GM19324 (cell line): ENCODE data around the gene BHLHE41.

Experiments used
- ATAC-seq: cut with Tn5 transposase; IDR thresholded peaks from one replicate; pipeline ENCODE4 v1.9.1; 2021; ENCODE audit warnings: mild to moderate bottlenecking, moderate library complexity; ENCODE audit not compliant: unreplicated experiment, low FRiP score

Gene BHLHE41

DNA sequence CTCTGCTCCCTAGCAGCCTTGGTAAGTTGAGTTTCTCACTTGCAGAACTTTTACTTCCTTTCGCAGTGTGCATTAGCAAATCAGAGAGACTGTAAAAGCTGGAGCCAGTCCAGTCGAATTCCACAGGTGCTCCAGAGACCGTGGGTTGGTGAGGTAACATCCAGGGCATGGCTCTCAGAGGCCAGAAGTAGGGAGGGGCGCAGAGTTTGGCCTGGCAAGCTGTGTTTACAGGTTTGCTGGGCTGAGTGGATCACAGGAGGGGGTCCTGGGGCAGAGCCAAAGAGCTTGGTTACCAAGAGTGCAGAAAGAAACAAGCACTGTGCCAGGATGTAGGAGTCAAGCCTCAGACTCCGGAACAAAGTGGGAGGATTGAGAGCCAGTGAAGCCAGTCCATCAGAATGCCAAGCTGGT, 10.2 kb upstream of the BHLHE41 start:
- ATAC-seq, result no peak

GRCh38 chr12:26134540-26134939, 9.7 kb upstream of the BHLHE41 start:
- ATAC-seq, result no peak

GRCh38 chr12:26133521-26133920, 8.7 kb upstream of the BHLHE41 start:
- ATAC-seq, result no peak

GRCh38 chr12:26132866-26133265, 8.0 kb upstream of the BHLHE41 start:
- ATAC-seq, result no peak

DNA sequence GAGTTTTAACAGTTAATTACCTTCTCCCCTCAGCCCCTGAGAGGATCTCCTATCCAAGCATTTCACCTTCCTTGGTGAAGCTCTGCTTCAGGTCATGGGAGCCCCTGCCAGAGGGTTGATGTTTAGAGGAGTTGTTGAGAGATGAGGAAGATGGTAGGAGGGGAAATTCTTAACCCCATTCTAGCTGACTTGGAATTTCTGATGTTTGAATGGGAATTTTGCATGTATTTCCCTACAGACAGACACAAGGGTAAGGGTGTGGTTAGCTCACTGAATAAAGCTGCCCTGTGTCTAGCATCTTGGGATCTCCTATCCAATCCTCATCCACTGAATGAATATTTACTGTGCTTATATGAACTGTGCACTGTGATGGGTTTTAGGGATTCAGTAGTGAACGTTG, 7.1 kb upstream of the BHLHE41 start:
- no peak for ATAC-seq

DNA sequence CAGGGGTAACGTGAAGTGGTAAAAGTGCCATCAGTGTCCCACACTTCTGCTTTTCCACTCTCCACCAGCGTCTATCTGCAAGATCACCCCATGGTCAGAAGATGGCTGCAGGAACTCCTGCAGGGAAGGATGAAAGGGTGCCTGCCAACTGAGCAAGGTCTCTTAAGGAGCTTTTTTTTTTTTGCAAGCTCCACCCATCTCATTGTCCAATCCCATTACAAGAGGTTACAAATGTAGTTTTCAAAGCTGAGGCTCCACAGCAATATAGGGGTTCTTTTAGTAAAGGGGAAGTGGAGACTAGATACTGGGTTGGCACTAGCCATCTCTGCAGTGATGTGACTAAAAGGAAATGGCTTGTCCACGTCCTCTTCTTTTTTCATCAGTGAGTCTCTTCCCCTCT, 5.9 kb upstream of the BHLHE41 start:
- no peak for ATAC-seq

- no peak for ATAC-seq
These were observed 3.3 kb upstream of the BHLHE41 start for GRCh38 chr12:26128168-26128567.

DNA sequence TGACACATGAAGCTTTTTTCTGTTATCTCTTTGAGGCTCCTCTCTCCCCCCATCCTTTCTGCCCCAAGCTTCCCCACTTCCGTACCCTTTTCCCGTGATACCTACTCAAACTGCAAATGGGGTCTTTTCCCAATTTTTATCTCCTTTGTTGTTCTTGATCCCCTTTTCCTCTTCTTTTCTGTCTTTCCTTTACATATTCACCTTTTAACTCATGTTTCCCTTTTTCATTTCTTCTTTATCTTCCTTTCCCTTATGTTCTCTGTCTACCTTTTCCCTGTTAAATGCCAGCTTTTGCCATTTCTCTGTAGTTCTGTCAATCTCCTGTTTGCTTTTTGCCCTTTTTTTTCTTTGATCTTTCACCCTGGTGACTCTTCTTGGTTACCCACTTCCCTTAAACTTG, 2.6 kb upstream of the BHLHE41 start:
- no peak for ATAC-seq

- ATAC-seq, result peak; percentile 41
These were observed 1.8 kb upstream of the BHLHE41 start for GRCh38 chr12:26126340-26127284.

GRCh38 chr12:26125400-26126339, 833 bp upstream of the BHLHE41 start:
- peak; percentile 35 for ATAC-seq

- ATAC-seq, result no peak
These were observed 1.3 kb downstream of the BHLHE41 start for GRCh38 chr12:26123482-26123980.

GRCh38 chr12:26122681-26123481, 2.0 kb downstream of the BHLHE41 start:
- no peak for ATAC-seq

DNA sequence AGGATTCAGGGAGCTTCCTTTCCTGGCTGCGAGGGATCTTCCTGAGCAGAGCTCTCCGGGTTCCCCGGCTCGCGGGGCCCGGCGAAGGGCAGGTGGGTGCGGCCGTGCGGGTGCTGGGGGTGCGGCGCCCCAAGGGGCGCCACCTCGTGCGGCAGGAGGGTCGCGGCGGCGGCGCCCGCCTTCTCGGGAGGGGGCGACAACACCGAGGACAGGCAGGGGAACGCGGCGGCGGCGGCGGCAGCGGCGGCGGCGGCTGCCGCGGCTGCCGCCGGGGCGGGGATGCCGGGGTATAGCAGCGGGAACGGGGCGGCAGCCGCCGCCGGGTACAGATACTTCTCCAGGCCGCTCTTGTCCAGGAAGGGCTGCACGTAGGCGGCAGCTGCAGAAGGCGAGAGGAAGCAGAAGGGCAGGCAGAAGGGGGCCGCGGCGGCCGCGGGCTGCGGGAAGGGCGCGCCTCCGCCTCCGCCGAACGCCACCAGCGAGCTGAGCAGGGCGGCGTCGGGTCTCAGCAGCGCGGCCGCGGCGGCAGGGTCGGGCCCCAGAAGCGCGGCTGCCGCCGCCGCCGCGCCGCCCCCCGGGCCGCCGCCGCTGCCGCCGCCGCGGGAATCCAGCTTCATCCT, 2.7 kb downstream of the BHLHE41 start:
- no peak for ATAC-seq

GRCh38 chr12:26121323-26122060, 3.3 kb downstream of the BHLHE41 start:
- ATAC-seq, result no peak

DNA sequence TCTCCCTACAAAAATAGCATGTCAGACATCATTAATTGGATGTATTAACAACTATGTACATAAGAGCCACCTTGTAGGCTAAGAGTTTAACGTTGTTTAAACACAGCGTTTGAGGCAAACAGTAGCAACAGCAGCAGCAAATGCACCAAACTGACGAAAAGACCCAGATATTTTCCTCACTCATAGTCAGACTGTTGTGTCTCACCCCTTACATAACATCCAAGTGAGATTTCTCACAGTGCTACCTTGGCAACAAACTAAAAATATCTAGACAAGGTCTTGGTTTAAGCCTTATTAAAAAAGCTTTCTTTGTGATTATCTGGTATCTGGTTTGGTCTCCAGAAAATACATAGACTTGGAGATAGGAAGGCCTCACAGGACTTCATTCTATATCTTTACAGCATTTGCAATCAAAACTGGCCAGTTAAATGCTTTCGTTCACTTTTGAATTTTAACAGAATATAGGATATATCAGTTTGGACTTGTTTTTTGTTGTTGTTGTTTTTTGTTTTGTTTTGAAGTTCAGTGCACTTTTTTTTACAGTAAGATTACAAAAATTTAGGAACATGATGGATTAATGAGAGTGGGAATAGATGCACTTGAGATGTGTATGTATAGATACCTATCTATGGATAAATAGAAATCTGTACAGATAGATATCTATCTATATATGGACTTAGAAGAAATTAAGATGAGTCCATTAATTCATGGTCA, 4.1 kb downstream of the BHLHE41 start:
- ATAC-seq, result no peak

DNA sequence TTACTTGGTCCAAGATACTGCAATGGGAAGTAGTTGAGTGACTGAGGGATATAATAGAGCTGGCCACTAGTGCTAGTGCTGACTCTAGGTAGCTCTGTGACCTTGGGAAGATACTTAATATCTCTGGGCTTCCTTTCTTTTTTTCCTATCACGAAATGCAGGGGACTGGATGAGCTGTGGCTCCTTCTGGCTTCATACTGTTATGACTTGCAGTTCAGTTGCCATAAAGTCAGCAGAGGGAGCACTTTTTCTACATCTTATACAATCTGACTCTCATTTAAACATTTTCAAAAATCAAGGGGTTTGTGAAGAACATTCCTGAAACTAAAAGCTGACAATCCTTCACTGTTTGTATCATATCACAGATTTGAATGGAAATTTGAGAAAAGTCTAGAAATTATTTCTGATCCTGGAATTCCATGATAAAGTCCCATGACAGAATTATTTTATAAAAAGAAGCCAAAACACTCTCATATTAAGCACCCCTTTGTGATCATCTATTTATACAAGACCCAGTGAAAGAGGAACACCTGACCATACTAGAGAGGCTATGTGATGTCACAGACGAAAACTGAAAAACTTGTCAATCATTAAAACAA, 5.3 kb downstream of the BHLHE41 start:
- ATAC-seq, result no peak

GRCh38 chr12:26118308-26118707, 6.5 kb downstream of the BHLHE41 start:
- no peak for ATAC-seq
